MM.1S (cell line): ENCODE results near the gene CCDC181.

ENCODE experiments used
- CTCF ChIP-seq: fragments of 300-600 bp; sonication (generic); IDR thresholded peaks from 2 replicates; pipeline ENCODE4 v1.5.1; 2016; ENCODE audit warnings: antibody characterized with exemption, low read length, mixed read lengths
- EZH2 ChIP-seq: fragments of 300-600 bp; sonication (generic); optimal IDR thresholded peaks from 2 replicates; pipeline ENCODE3; 2017; ENCODE audit warnings: low read depth, mild to moderate bottlenecking, antibody characterized with exemption, low read length, mixed read lengths

GRCh38 chr1:169346036-169346589, 81.2 kb downstream of the CCDC181 start:
- TF ChIP-seq CTCF (no peak), EZH2 (no peak)
